Panc1 (cell line): ENCODE results near the gene MRRF. TPM values are rescaled to one million over a fixed set of nuclear protein-coding genes. Genes with fewer than 3 reads are reported as not detected.

Source experiments
- ATAC-seq: fragments of 200-7000 bp; cut with Tn5 transposase; 2 replicates; pipeline ENCODE4 v1.9.1; 2020; ENCODE audit warnings: mild to moderate bottlenecking, moderate library complexity
- BruUV-seq: library from RNA; stranded (reverse); fragments of 400-500 nt; replicated peaks from 2 replicates; lab custom pipeline; 2021; lab: Mats Ljungman, UMichigan
- CTCF ChIA-PET: fragments of 300-600 bp; sonication (Branson Sonifier 250); formaldehyde crosslinking; loops from one replicate; lab custom pipeline; 2022; ENCODE audit warnings: antibody characterized with exemption; lab: Charles Lee
- POLR2A ChIA-PET: fragments of 300-600 bp; sonication (Branson Sonifier 250); formaldehyde crosslinking; loops from one replicate; lab custom pipeline; 2022; ENCODE audit warnings: antibody characterized with exemption; lab: Charles Lee
- DNase-seq: peaks from one replicate; pipeline ENCODE4 v3.0.0-alpha.2; 2010; ENCODE audit warnings: low read depth, low spot score
- H3K27ac ChIP-seq: 2 replicates; pipeline ENCODE4 v1.5.1; 2011; ENCODE audit warnings: mild to moderate bottlenecking, low read length, inconsistent platforms
- H3K27me3 ChIP-seq: fragments of 200-500 bp; sonication (Bioruptor generic); 2 replicates; pipeline ENCODE4 v1.6.0; 2014; ENCODE audit warnings: low read length, inconsistent platforms; ENCODE audit not compliant: control insufficient read depth, insufficient read depth
- H3K36me3 ChIP-seq: fragments of 200-500 bp; sonication (Bioruptor generic); 2 replicates; pipeline ENCODE4 v1.5.1; 2014; ENCODE audit warnings: inconsistent platforms, mild to moderate bottlenecking, low read length, moderate library complexity; ENCODE audit not compliant: control insufficient read depth, insufficient read depth
- H3K4me1 ChIP-seq: 2 replicates; pipeline ENCODE4 v1.5.1; 2011; ENCODE audit warnings: inconsistent platforms, mild to moderate bottlenecking, low read length, moderate library complexity; ENCODE audit not compliant: control insufficient read depth, insufficient read depth
- H3K4me3 ChIP-seq, 2 experiments: 2 replicates each; pipeline ENCODE4 v1.5.1; 2011 to 2012; ENCODE audit warnings: low read depth in 2 of 2, low read length in 2 of 2, mild to moderate bottlenecking in 2 of 2, inconsistent platforms in 1 of 2, moderate library complexity in 1 of 2
- H3K9me3 ChIP-seq: fragments of 200-500 bp; sonication (Bioruptor generic); 2 replicates; pipeline ENCODE4 v1.5.1; 2014; ENCODE audit warnings: low read depth, mild to moderate bottlenecking, inconsistent platforms, low read length, moderate library complexity; ENCODE audit not compliant: control insufficient read depth, insufficient read depth
- CTCF ChIP-seq: fragments of 450-650 bp; IDR thresholded peaks from 2 replicates; pipeline ENCODE4 v1.5.1; 2017; ENCODE audit warnings: mild to moderate bottlenecking
- POLR2AphosphoS5 ChIP-seq: IDR thresholded peaks from 2 replicates; pipeline ENCODE4 v1.6.1; 2012; ENCODE audit warnings: mild to moderate bottlenecking, low read depth, low read length, moderate library complexity
- REST ChIP-seq, 2 experiments: IDR thresholded peaks; 2 replicates each; pipeline ENCODE4 v1.6.1; 2011 to 2012; ENCODE audit warnings: low read depth in 2 of 2, control low read depth in 1 of 2, low read length in 1 of 2, mild to moderate bottlenecking in 1 of 2, moderate library complexity in 1 of 2; ENCODE audit not compliant: insufficient read depth in 1 of 2
- SIN3A ChIP-seq: IDR thresholded peaks from 2 replicates; pipeline ENCODE4 v1.6.1; 2012; ENCODE audit warnings: low read depth, mild to moderate bottlenecking, low read length, moderate library complexity, borderline replicate concordance; ENCODE audit not compliant: insufficient read depth
- TCF7L2 ChIP-seq: IDR thresholded peaks from 2 replicates; pipeline ENCODE4 v1.6.1; 2011; ENCODE audit warnings: mild to moderate bottlenecking, low read depth, low read length, inconsistent platforms
- in situ Hi-C: cut with HindIII; loops from 2 replicates; pipeline ENCODE4 v1.10.0; 2016; ENCODE audit warnings: low sequenced_read_pairs, low pct_unique_long_range_greater_than_20kb
- intact Hi-C: fragments of 100-400 bp; cut with micrococcal nuclease; formaldehyde crosslinking; loops from one replicate; pipeline ENCODE4 v1.10.0; 2022; ENCODE audit not compliant: unreplicated experiment
- total RNA-seq: library from RNA; stranded (reverse); gene quantifications from one replicate; pipeline ENCODE4 v1.2.1, GENCODE V29; 2021; ENCODE audit not compliant: unreplicated experiment

Gene MRRF
- total RNA-seq, 1 experiment from 2014 or later, result 28.4 TPM

GRCh38 chr9:122297512-122297911 is 32.8 kb downstream of the MRRF start:
- ATAC-seq (no peak), DNase-seq (no peak)
- in situ Hi-C loops (no loop called here), intact Hi-C loops (no loop called here)
- ChIA-PET CTCF (no interaction called here), POLR2A (no interaction called here)
- BruUV-seq, result no TSS peak
- no peak overlapping the region for H3K27ac ChIP-seq
- peaks cover 7% of the 10 kb centered on the region for H3K36me3 ChIP-seq
- no peaks in the 10 kb centered on the region for H3K4me1 ChIP-seq
- no peaks in the 10 kb centered on the region for H3K9me3 ChIP-seq
- no peak overlapping the region for H3K4me3 ChIP-seq
- no peak for TF ChIP-seq CTCF
- TF ChIP-seq REST (IDR thresholded peaks at IDR 0.05; ENCODE audit: insufficient read depth in 1 of 2, low read depth in 2 of 2, low read length in 1 of 2), result no peak
- TF ChIP-seq SIN3A, result no peak
- no peak for TF ChIP-seq POLR2AphosphoS5
- no peak for TF ChIP-seq TCF7L2
- no peaks in the 10 kb centered on the region for H3K27me3 ChIP-seq

- Histone ChIP-seq H3K27ac (no peak overlapping the region), H3K27me3 (no peaks in the 10 kb centered on the region), H3K4me1 (no peaks in the 10 kb centered on the region), H3K4me3 (no peak overlapping the region), H3K9me3 (no peaks in the 10 kb centered on the region), H3K36me3 (no peaks in the 10 kb centered on the region; the same call in 1 of the 2 replicates)
- ATAC-seq (no peak), DNase-seq (no peak)
- intact Hi-C loops (no loop called here), in situ Hi-C loops (no loop called here)
- ChIA-PET CTCF (no interaction called here), POLR2A (interaction anchor here (0.6 kb wide), 1 partner anchor 164 kb away, joined by 16 read pairs; no protein-coding TSS in a partner anchor)
- BruUV-seq, result no TSS peak
- TF ChIP-seq SIN3A (no peak), CTCF (no peak), TCF7L2 (no peak), POLR2AphosphoS5 (no peak), REST (IDR thresholded peaks at IDR 0.05; ENCODE audit: insufficient read depth in 1 of 2, low read depth in 2 of 2, low read length in 1 of 2) (no peak)
Observed at GRCh38 chr9:122302237-122303093, 37.8 kb downstream of the MRRF start.
